HG03354 (cell line): Measurements from ENCODE around the gene SNX21.
"Not testable (repeated sequence)": the region's sequence is repeated elsewhere in the genome, so short reads cannot be mapped to it uniquely, and the experiment has no call there.

Experiments
- ATAC-seq: cut with Tn5 transposase; IDR thresholded peaks from one replicate; pipeline ENCODE4 v1.9.1; 2021; ENCODE audit warnings: mild to moderate bottlenecking; ENCODE audit not compliant: unreplicated experiment, poor library complexity, severe bottlenecking

SNX21 gene

GRCh38 chr20:45833030-45833882 is at the start of gene SNX21:
Gene SNX21, plus strand, starts transcription at chr20:45833799. Its CDS starts 121 bp downstream, at chr20:45833920.
- ATAC-seq, result peak; percentile 46

GRCh38 chr20:45788351-45788750 is 45.2 kb upstream of the SNX21 start:
- no peak for ATAC-seq

- peak; percentile 13 for ATAC-seq
Measured at GRCh38 chr20:45792317-45793118, 41.1 kb upstream of the SNX21 start.

GRCh38 chr20:45796337-45797065 is 37.1 kb upstream of the SNX21 start:
- ATAC-seq, result no peak

- ATAC-seq, result not testable (repeated sequence)
Measured at GRCh38 chr20:45797510-45797909, 36.1 kb upstream of the SNX21 start.

- ATAC-seq, result not testable (repeated sequence)
Measured at GRCh38 chr20:45797955-45798354, 35.6 kb upstream of the SNX21 start.

- peak; percentile 64 for ATAC-seq
Measured at GRCh38 chr20:45798935-45799642, 34.5 kb upstream of the SNX21 start.

- ATAC-seq, result no peak
Measured at GRCh38 chr20:45801851-45802250, 31.7 kb upstream of the SNX21 start.

- no peak for ATAC-seq
Measured at GRCh38 chr20:45810191-45810970, 23.2 kb upstream of the SNX21 start.

GRCh38 chr20:45812157-45813005 is 21.2 kb upstream of the SNX21 start, which contains the start of gene UBE2C:
Gene UBE2C, plus strand, starts transcription at chr20:45812644. Its CDS starts 52 bp downstream, at chr20:45812696.
- peak; percentile 99 for ATAC-seq

GRCh38 chr20:45813006-45813340 is 20.6 kb upstream of the SNX21 start:
- no peak for ATAC-seq

GRCh38 chr20:45813489-45813888 is 20.1 kb upstream of the SNX21 start:
- ATAC-seq, result no peak

- no peak for ATAC-seq
Measured at GRCh38 chr20:45814314-45814713, 19.3 kb upstream of the SNX21 start.

GRCh38 chr20:45816951-45817350 is 16.6 kb upstream of the SNX21 start:
- ATAC-seq, result no peak

GRCh38 chr20:45817376-45818194 is 16.0 kb upstream of the SNX21 start:
- ATAC-seq, result no peak

- no peak for ATAC-seq
Measured at GRCh38 chr20:45818239-45818638, 15.4 kb upstream of the SNX21 start.

- no peak for ATAC-seq
Measured at GRCh38 chr20:45819466-45819865, 14.1 kb upstream of the SNX21 start.
